GM12891 (cell line): ENCODE data around the gene SLC2A9.

ENCODE experiments used
- PAX5 ChIP-seq: IDR thresholded peaks from 2 replicates; pipeline ENCODE4 v1.6.1; 2011; ENCODE audit warnings: low read length, moderate library complexity, mild to moderate bottlenecking; ENCODE audit not compliant: insufficient read depth, severe bottlenecking
- POLR2A ChIP-seq: IDR thresholded peaks from 2 replicates; pipeline ENCODE4 v1.6.1; 2011; ENCODE audit warnings: low read depth, low read length, control low read depth
- POLR2AphosphoS5 ChIP-seq: IDR thresholded peaks from 2 replicates; pipeline ENCODE4 v1.6.1; 2011; ENCODE audit warnings: low read depth, low read length, control low read depth
- SPI1 ChIP-seq: IDR thresholded peaks from 2 replicates; pipeline ENCODE4 v1.6.1; 2011; ENCODE audit warnings: low read depth, low read length, control low read depth
- TAF1 ChIP-seq: IDR thresholded peaks from 2 replicates; pipeline ENCODE4 v1.6.1; 2011; ENCODE audit warnings: low read depth, low read length, control low read depth

DNA sequence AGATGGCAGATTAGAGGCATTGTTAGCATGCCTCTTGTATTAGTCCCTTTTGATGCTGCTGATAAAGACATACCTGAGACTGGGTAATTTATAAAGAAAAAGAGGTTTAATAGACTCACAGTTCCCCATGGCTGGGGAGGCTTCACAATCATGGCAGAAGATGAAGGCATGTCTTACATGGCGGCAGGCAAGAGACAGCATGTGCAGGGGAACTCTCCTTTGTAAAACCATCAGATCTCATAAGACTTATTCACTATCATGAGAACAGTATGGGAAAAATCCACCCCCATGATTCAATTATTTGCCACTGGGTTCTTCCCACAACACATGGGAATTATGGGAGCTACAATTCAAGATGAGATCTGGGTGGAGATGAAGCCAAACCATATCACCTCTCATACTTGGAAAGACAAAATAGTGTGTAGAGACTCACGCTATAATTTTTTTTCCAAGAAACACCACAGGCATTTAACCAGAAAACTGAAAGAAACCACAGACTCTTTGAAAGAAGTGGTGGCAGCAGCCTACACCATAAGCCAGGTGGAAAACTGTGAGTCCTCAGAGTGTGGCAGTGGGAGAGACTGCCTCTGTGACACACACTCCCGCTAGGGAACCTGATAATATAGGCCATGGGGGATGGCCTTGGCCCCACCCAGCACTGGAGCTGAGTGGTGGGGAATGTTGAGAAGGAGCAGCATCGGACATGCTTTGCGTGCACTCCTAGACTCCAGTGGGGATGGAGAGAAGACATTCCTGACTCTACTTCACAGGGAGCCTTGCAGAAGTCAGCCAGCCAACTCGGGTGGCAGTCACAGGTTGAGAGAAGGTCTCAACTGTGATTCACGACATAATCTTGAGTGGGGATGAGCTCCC, 51.5 kb downstream of the SLC2A9 start:
- TF ChIP-seq POLR2A (no peak), POLR2AphosphoS5 (no peak), SPI1 (no peak), TAF1 (no peak), PAX5 (no peak)
